Hepatocyte (in vitro differentiated cells): Measurements from ENCODE around the gene HTT. TPM values are rescaled to one million over a fixed set of nuclear protein-coding genes. Genes with fewer than 3 reads are reported as not detected.

Source experiments
- DNase-seq: peaks from one replicate; pipeline ENCODE4 v3.0.0-alpha.2; 2016; ENCODE audit warnings: low spot score
- H2AFZ ChIP-seq: fragments of 200-600 bp; sonication (generic); 2 replicates; pipeline ENCODE4 v1.6.0; 2016; ENCODE audit warnings: antibody characterized with exemption, mild to moderate bottlenecking
- H3K27ac ChIP-seq: fragments of 200-600 bp; sonication (generic); 2 replicates; pipeline ENCODE4 v1.5.1; 2016; ENCODE audit warnings: mild to moderate bottlenecking
- H3K27me3 ChIP-seq: fragments of 200-600 bp; sonication (generic); 2 replicates; pipeline ENCODE4 v1.6.1; 2016
- H3K36me3 ChIP-seq: fragments of 200-600 bp; sonication (generic); replicated peaks from 2 replicates; pipeline ENCODE4 v1.5.1; 2016; ENCODE audit warnings: low read depth; ENCODE audit not compliant: insufficient read depth
- H3K4me1 ChIP-seq: fragments of 200-600 bp; sonication (generic); 2 replicates; pipeline ENCODE4 v1.5.1; 2016; ENCODE audit warnings: mild to moderate bottlenecking, moderate library complexity; ENCODE audit not compliant: insufficient read depth
- H3K4me2 ChIP-seq: fragments of 200-600 bp; sonication (generic); 2 replicates; pipeline ENCODE4 v1.6.0; 2016
- H3K4me3 ChIP-seq: fragments of 200-600 bp; sonication (generic); 2 replicates; pipeline ENCODE4 v1.5.1; 2016; ENCODE audit warnings: mild to moderate bottlenecking
- H3K79me2 ChIP-seq: fragments of 200-600 bp; sonication (generic); 2 replicates; pipeline ENCODE4 v1.6.0; 2017; ENCODE audit warnings: mild to moderate bottlenecking
- H3K9me2 ChIP-seq: fragments of 200-600 bp; sonication (generic); replicated peaks from 2 replicates; pipeline ENCODE4 v1.6.0; 2017; ENCODE audit warnings: mild to moderate bottlenecking; ENCODE audit not compliant: insufficient read depth
- H3K9me3 ChIP-seq: fragments of 200-600 bp; sonication (generic); 2 replicates; pipeline ENCODE4 v1.5.1; 2016; ENCODE audit warnings: low read depth, mild to moderate bottlenecking
- H4K20me1 ChIP-seq: fragments of 200-600 bp; sonication (generic); 2 replicates; pipeline ENCODE4 v1.6.0; 2016; ENCODE audit warnings: mild to moderate bottlenecking; ENCODE audit not compliant: insufficient read depth, poor library complexity, severe bottlenecking
- EZH2 ChIP-seq: fragments of 200-600 bp; sonication (generic); IDR thresholded peaks from 2 replicates; pipeline ENCODE4 v1.6.1; 2016; ENCODE audit warnings: antibody characterized with exemption, mild to moderate bottlenecking, borderline replicate concordance
- EZH2phosphoT487 ChIP-seq: fragments of 200-600 bp; sonication (generic); IDR thresholded peaks from one replicate; pipeline ENCODE4 v1.6.1; 2018; ENCODE audit warnings: antibody characterized with exemption, mild to moderate bottlenecking, low read depth, moderate library complexity; ENCODE audit not compliant: unreplicated experiment, severe bottlenecking
- WGBS: methylation state at CpG from one replicate; pipeline ENCODE4 v1.1.6; 2016; ENCODE audit warnings: low lambda C conversion rate; ENCODE audit errors: missing lambda C conversion rate; 5-methylcytosine and 5-hydroxymethylcytosine counted together
- polyA plus RNA-seq: library from polyadenylated mRNA; unstranded; fragments of >200 nt; fragmentation: Nextera tagmentation; extraction: Ambion mirVana; gene quantifications from 2 replicates; pipeline ENCODE4 v1.2.1, GENCODE V29; 2016
- total RNA-seq: library from RNA; depleted of rRNA; stranded (reverse); fragments of >200 nt; gene quantifications from 2 replicates; pipeline ENCODE4 v1.2.3, GENCODE V29; 2014
- TF ChIP-seq, protein P1 (sequence below): fragments of 200-600 bp; sonication (generic); IDR thresholded peaks from 2 replicates; pipeline ENCODE4 v1.5.1; 2016; ENCODE audit warnings: antibody characterized with exemption, mild to moderate bottlenecking; ENCODE audit not compliant: poor library complexity

Gene HTT
- total and polyA plus RNA-seq, 2 experiments from 2014 or later = 12.4 to 33.9 TPM

DNA sequence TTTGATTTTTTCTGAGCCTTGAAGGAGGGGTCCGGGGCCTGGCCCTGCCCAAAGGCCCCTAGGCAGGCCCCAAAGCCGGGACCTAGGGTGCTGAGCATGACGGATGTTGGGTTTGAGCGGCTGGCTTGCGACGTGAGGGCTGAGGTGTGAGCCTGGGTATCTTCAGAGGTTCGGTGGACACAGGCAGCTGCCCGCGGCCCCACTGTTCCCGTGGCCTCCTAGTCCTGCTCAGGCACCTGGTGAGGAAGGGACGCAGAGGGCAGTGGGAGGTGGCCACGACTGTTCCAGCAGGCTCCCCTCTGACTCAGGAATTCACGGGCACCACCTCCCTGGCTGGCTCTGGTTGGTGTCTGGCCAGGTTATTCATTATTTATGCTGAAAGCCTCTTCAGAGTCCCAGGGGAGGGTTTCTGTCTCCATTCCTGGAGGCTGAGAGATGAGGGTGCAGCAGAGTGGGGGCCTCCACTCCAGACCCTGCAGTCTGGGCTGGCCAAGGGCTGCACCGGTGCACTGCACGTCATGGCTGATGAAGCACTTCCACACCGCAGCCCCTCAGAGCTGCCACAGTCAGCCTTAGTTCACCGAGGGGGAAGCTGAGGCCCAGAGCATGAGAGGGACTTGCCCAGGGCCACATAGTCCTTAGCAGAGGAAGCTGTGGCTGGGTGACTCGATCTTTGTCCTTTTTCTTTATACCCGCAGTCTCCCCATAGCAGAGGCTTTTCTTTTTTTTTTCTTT is 176.6 kb downstream of the HTT start:
- no peaks in the 10 kb centered on the region for H3K27me3 ChIP-seq
- H3K4me1 ChIP-seq = no peaks in the 10 kb centered on the region
- H3K9me2 ChIP-seq = no peaks in the 10 kb centered on the region
- WGBS = 78% methylated on average over 19 of the region's 19 CpGs
- H3K27ac ChIP-seq = no peak overlapping the region
- no peaks in the 10 kb centered on the region for H4K20me1 ChIP-seq
- DNase-seq = no peak
- H3K36me3 ChIP-seq = no peaks in the 10 kb centered on the region
- no peak for TF ChIP-seq EZH2phosphoT487
- no peak for TF ChIP-seq EZH2
- TF ChIP-seq, protein P1, sequence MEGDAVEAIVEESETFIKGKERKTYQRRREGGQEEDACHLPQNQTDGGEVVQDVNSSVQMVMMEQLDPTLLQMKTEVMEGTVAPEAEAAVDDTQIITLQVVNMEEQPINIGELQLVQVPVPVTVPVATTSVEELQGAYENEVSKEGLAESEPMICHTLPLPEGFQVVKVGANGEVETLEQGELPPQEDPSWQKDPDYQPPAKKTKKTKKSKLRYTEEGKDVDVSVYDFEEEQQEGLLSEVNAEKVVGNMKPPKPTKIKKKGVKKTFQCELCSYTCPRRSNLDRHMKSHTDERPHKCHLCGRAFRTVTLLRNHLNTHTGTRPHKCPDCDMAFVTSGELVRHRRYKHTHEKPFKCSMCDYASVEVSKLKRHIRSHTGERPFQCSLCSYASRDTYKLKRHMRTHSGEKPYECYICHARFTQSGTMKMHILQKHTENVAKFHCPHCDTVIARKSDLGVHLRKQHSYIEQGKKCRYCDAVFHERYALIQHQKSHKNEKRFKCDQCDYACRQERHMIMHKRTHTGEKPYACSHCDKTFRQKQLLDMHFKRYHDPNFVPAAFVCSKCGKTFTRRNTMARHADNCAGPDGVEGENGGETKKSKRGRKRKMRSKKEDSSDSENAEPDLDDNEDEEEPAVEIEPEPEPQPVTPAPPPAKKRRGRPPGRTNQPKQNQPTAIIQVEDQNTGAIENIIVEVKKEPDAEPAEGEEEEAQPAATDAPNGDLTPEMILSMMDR = no peak
- no peak overlapping the region for H3K4me2 ChIP-seq
- H2AFZ ChIP-seq = no peak overlapping the region
- H3K9me3 ChIP-seq = no peaks in the 10 kb centered on the region
- no peaks in the 10 kb centered on the region for H3K79me2 ChIP-seq
- H3K4me3 ChIP-seq = no peak overlapping the region

GRCh38 chr4:3251691-3252479 is 177.4 kb downstream of the HTT start:
- Histone ChIP-seq H2AFZ (no peak overlapping the region), H3K27ac (no peak overlapping the region), H4K20me1 (no peaks in the 10 kb centered on the region), H3K9me2 (no peaks in the 10 kb centered on the region), H3K4me3 (no peak overlapping the region), H3K79me2 (no peaks in the 10 kb centered on the region), H3K36me3 (no peaks in the 10 kb centered on the region), H3K27me3 (no peaks in the 10 kb centered on the region), H3K4me1 (no peaks in the 10 kb centered on the region), H3K9me3 (no peaks in the 10 kb centered on the region), H3K4me2 (no peak overlapping the region)
- no peak for DNase-seq
- no peak for TF ChIP-seq EZH2
- TF ChIP-seq EZH2phosphoT487 = no peak
- TF ChIP-seq, protein P1 = no peak
- 97% methylated on average over 11 of the region's 11 CpGs for WGBS

DNA sequence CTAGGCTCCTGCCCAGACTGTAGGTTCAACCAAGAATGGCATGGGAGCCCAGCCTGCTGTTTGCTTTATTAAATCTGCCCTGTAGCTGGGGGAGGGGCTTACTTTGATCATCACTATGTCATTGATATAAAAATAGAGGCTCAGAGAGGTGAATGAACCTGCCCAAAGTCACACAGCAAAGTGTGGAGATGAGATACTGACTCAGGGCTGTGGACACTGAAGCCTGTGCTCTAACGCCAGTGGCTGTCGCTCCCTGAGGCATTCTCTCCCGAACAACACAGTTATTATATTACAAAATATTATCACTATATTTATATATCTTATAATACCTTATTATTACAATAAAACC is 178.0 kb downstream of the HTT start:
- 94% methylated on average over 3 of the region's 3 CpGs for WGBS
- Histone ChIP-seq H4K20me1 (no peaks in the 10 kb centered on the region), H3K36me3 (no peaks in the 10 kb centered on the region), H2AFZ (no peak overlapping the region), H3K9me3 (no peaks in the 10 kb centered on the region), H3K79me2 (no peaks in the 10 kb centered on the region), H3K27me3 (no peaks in the 10 kb centered on the region), H3K4me2 (no peak overlapping the region), H3K4me3 (no peak overlapping the region), H3K4me1 (no peaks in the 10 kb centered on the region), H3K9me2 (no peaks in the 10 kb centered on the region), H3K27ac (no peak overlapping the region)
- TF ChIP-seq EZH2 = no peak
- TF ChIP-seq, protein P1 = no peak
- no peak for TF ChIP-seq EZH2phosphoT487
- no peak for DNase-seq
